Right lung (tissue), 5 donors: ENCODE measurements around the gene SNAPC2. TPM values are rescaled to one million over a fixed set of nuclear protein-coding genes. Genes with fewer than 3 reads are reported as not detected.
"Not testable (repeated sequence)": the region's sequence is repeated elsewhere in the genome, so short reads cannot be mapped to it uniquely, and the experiment has no call there.

Experiments used
- DNase-seq, 2 donors: peaks; one replicate each; pipeline ENCODE4 v3.0.0-alpha.2; 2013
- polyA plus RNA-seq, 5 donors: library from polyadenylated mRNA; unstranded; fragments of 120-200 nt; gene quantifications; one replicate each; pipeline versions ENCODE4 v1.2.1 to v1.2.3, GENCODE V29; 2013; ENCODE audit warnings: inconsistent platforms in 1 of 5, low replicate concordance in 1 of 5; ENCODE audit not compliant: insufficient read length in 5 of 5, insufficient read depth in 1 of 5

Gene SNAPC2
- polyA plus RNA-seq, 5 donors, result 9.2 to 24.0 (median 15.5) TPM

GRCh38 chr19:7885818-7886217, 34.3 kb upstream of the SNAPC2 start:
- DNase-seq, result no peak

- no peak for DNase-seq
Observed at GRCh38 chr19:7887408-7888144, 32.6 kb upstream of the SNAPC2 start.

- DNase-seq, result no peak
Observed at GRCh38 chr19:7888145-7888825, 31.9 kb upstream of the SNAPC2 start, which contains the start of gene LRRC8E. LRRC8E (plus strand) TSS chr19:7888510; CDS start chr19:7895604, 7,094 bp downstream.

GRCh38 chr19:7888826-7889217, 31.3 kb upstream of the SNAPC2 start:
- no peak for DNase-seq

- not testable (repeated sequence) for DNase-seq
Observed at GRCh38 chr19:7893362-7894101, 26.6 kb upstream of the SNAPC2 start.

GRCh38 chr19:7894612-7895309, 25.4 kb upstream of the SNAPC2 start:
- peak in 1 of 2 donors; percentile 50 for DNase-seq

- no peak for DNase-seq
Observed at GRCh38 chr19:7895565-7895964, 24.6 kb upstream of the SNAPC2 start.

- no peak for DNase-seq
Observed at GRCh38 chr19:7897292-7897691, 22.8 kb upstream of the SNAPC2 start.

GRCh38 chr19:7898967-7899366, 21.2 kb upstream of the SNAPC2 start:
- DNase-seq, result no peak

GRCh38 chr19:7899751-7900378, 20.3 kb upstream of the SNAPC2 start:
- DNase-seq, result no peak

GRCh38 chr19:7900401-7900870, 19.7 kb upstream of the SNAPC2 start:
- no peak for DNase-seq

GRCh38 chr19:7900931-7901330, 19.2 kb upstream of the SNAPC2 start:
- no peak for DNase-seq

GRCh38 chr19:7901337-7901736, 18.8 kb upstream of the SNAPC2 start:
- DNase-seq, result no peak

- DNase-seq, result no peak
Observed at GRCh38 chr19:7902796-7903243, 17.3 kb upstream of the SNAPC2 start.

GRCh38 chr19:7903244-7904073, 16.7 kb upstream of the SNAPC2 start, which contains the start of gene MAP2K7:
MAP2K7 (plus strand) TSS chr19:7903877; CDS start chr19:7903945, 68 bp downstream.
- DNase-seq, result peak; percentile 100

GRCh38 chr19:7904074-7905020, 15.8 kb upstream of the SNAPC2 start:
- no peak for DNase-seq

GRCh38 chr19:7905268-7905667, 14.9 kb upstream of the SNAPC2 start:
- no peak for DNase-seq

GRCh38 chr19:7905859-7906258, 14.3 kb upstream of the SNAPC2 start:
- DNase-seq, result no peak

GRCh38 chr19:7907122-7907521, 13.0 kb upstream of the SNAPC2 start:
- DNase-seq, result no peak
